NCI-H345 treated with DMSO at 0.1 percent for 48 hours (cell line): ENCODE measurements around the gene GZMM.

Experiments used
- DNase-seq: peaks from one replicate; lab custom pipeline; 2025; ENCODE audit not compliant: unreplicated experiment; lab: John Stamatoyannopoulos, UW

GZMM gene

GRCh38 chr19:533364-534058, 10.3 kb upstream of the GZMM start:
- DNase-seq = no peak

- no peak for DNase-seq
These were observed 9.8 kb upstream of the GZMM start for GRCh38 chr19:534088-534487.

- DNase-seq = no peak
These were observed 8.6 kb upstream of the GZMM start for GRCh38 chr19:535017-535835.

GRCh38 chr19:536031-536880, 7.6 kb upstream of the GZMM start:
- DNase-seq = no peak

GRCh38 chr19:536881-537404, 6.9 kb upstream of the GZMM start:
- DNase-seq = no peak

GRCh38 chr19:538641-539428, 5.0 kb upstream of the GZMM start:
- DNase-seq = no peak

GRCh38 chr19:539429-540030, 4.3 kb upstream of the GZMM start:
- no peak for DNase-seq

GRCh38 chr19:540867-541637, 2.8 kb upstream of the GZMM start:
- DNase-seq = no peak

- no peak for DNase-seq
These were observed 2.2 kb upstream of the GZMM start for GRCh38 chr19:541699-542098.

GRCh38 chr19:542173-542866, 1.5 kb upstream of the GZMM start:
- DNase-seq = no peak

- no peak for DNase-seq
These were observed 3.3 kb downstream of the GZMM start for GRCh38 chr19:547117-547516.

- DNase-seq = no peak
These were observed 4.2 kb downstream of the GZMM start for GRCh38 chr19:547836-548720.

GRCh38 chr19:548886-549830, 5.3 kb downstream of the GZMM start:
- no peak for DNase-seq

- DNase-seq = no peak
These were observed 11.0 kb downstream of the GZMM start for GRCh38 chr19:554817-555216.

- no peak for DNase-seq
These were observed 11.6 kb downstream of the GZMM start for GRCh38 chr19:555474-555808.

GRCh38 chr19:556611-557382, 12.9 kb downstream of the GZMM start:
- DNase-seq = no peak
